Central memory CD4-positive, alpha-beta T cell (primary cell): Measurements from ENCODE around the gene ANGPTL8.

Experiments
- DNase-seq: peaks from one replicate; pipeline ENCODE4 v3.0.0; 2022

The ANGPTL8 gene

GRCh38 chr19:11264452-11265176 is 25.2 kb downstream of the ANGPTL8 start:
- DNase-seq: no peak

GRCh38 chr19:11265177-11265784 is 25.9 kb downstream of the ANGPTL8 start:
- no peak for DNase-seq

- no peak for DNase-seq
These were observed 26.4 kb downstream of the ANGPTL8 start for GRCh38 chr19:11265785-11266236.

GRCh38 chr19:11267316-11268085 is 28.1 kb downstream of the ANGPTL8 start:
- no peak for DNase-seq

- no peak for DNase-seq
These were observed 29.4 kb downstream of the ANGPTL8 start for GRCh38 chr19:11268783-11269267.

GRCh38 chr19:11269408-11269807 is 30.0 kb downstream of the ANGPTL8 start:
- DNase-seq: no peak

- DNase-seq: no peak
These were observed 33.9 kb downstream of the ANGPTL8 start for GRCh38 chr19:11273296-11273695.

GRCh38 chr19:11273989-11274388 is 34.6 kb downstream of the ANGPTL8 start:
- DNase-seq: no peak

GRCh38 chr19:11274533-11275086 is 35.2 kb downstream of the ANGPTL8 start:
- DNase-seq: no peak

GRCh38 chr19:11278670-11279069 is 39.3 kb downstream of the ANGPTL8 start:
- no peak for DNase-seq

- DNase-seq: peak; percentile 78
These were observed 40.3 kb downstream of the ANGPTL8 start for GRCh38 chr19:11279505-11280236.

GRCh38 chr19:11281356-11282049 is 42.1 kb downstream of the ANGPTL8 start:
- DNase-seq: no peak

GRCh38 chr19:11284515-11284914 is 45.1 kb downstream of the ANGPTL8 start:
- no peak for DNase-seq

- DNase-seq: no peak
These were observed 47.0 kb downstream of the ANGPTL8 start for GRCh38 chr19:11286312-11286974.

- no peak for DNase-seq
These were observed 48.9 kb downstream of the ANGPTL8 start for GRCh38 chr19:11288349-11288748.

GRCh38 chr19:11290256-11290655 is 50.8 kb downstream of the ANGPTL8 start:
- no peak for DNase-seq

- no peak for DNase-seq
These were observed 52.0 kb downstream of the ANGPTL8 start for GRCh38 chr19:11291415-11291814.
